Measurements from ENCODE around the gene RPL10.
"Not testable (repeated sequence)": the region's sequence is repeated elsewhere in the genome, so short reads cannot be mapped to it uniquely, and the experiment has no call there.

DNA sequence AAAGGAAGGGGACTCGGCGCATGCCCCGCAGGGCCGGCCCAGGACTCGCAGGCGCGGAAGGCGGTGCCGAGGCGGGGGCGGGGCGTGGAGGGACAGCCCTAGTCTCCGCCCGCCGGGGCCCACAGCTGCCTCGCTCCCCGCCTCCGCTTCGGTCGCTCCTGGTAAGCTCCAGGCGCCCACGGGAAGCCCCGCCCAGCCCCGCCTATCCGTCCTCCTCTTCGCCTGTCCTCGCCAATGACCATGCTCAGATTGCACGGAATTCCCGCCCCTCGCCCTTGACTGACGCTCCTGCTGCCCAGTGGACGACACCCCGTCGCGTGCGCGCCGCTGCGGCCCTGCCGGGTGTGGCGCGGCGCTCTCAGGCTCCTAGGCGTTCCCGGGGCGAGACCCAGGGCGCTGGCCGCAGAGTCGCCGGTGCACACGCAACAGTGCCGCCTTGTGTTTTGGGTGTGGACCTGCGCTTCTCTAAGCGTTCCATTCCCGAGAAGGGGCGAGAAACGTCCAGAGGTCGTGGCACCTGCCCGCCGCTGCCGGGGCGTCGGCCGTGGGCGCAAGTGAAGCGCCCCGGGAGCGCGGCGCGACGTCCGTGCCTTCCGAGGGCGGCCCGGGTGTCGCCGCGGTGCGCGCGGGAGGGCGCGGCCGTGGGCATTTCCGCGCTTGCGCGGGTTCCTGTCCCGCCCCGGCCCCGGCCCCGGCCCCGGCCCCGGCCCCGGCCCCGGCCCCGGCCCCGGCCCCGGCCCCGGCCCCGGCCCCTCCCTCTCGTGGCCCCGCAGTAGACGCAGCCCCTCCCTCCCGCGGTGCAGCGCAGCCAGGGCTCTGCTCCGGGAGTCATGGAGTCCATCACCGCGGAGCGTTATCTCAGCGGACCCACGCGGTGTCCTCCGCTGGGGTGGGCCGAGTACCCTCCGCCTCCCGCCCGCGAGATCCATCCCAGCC lies 8.1 kb upstream of the RPL10 start:
- TF ChIP-seq EP300 (conservative IDR thresholded peaks at IDR 0.05; ENCODE audit: poor library complexity, severe bottlenecking); EZH2 (IDR thresholded peaks at IDR 0.05; ENCODE audit: borderline replicate concordance, insufficient read depth, low read length, poor library complexity, severe bottlenecking); RAD21 (conservative IDR thresholded peaks at IDR 0.05); POLR2AphosphoS5 (IDR thresholded peaks at IDR 0.05); TAF1 (IDR thresholded peaks at IDR 0.05; ENCODE audit: low read depth): not testable (repeated sequence)
- TF ChIP-seq, protein P1, sequence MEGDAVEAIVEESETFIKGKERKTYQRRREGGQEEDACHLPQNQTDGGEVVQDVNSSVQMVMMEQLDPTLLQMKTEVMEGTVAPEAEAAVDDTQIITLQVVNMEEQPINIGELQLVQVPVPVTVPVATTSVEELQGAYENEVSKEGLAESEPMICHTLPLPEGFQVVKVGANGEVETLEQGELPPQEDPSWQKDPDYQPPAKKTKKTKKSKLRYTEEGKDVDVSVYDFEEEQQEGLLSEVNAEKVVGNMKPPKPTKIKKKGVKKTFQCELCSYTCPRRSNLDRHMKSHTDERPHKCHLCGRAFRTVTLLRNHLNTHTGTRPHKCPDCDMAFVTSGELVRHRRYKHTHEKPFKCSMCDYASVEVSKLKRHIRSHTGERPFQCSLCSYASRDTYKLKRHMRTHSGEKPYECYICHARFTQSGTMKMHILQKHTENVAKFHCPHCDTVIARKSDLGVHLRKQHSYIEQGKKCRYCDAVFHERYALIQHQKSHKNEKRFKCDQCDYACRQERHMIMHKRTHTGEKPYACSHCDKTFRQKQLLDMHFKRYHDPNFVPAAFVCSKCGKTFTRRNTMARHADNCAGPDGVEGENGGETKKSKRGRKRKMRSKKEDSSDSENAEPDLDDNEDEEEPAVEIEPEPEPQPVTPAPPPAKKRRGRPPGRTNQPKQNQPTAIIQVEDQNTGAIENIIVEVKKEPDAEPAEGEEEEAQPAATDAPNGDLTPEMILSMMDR (IDR thresholded peaks at IDR 0.05; ENCODE audit: poor library complexity, severe bottlenecking): not testable (repeated sequence)

All from neural cell (in vitro differentiated cells).